ENCODE results near the gene TNFAIP8L2.

The TNFAIP8L2 gene

GRCh38 chr1:151156515-151156819 is at the start of gene TNFAIP8L2:
Gene TNFAIP8L2, plus strand, starts transcription at chr1:151156649. Its CDS starts 2,049 bp downstream, at chr1:151158698.
- peak; percentile 61 to 81 (median 62) for DNase-seq (ENCODE audit: low read depth in 3 of 3)

DNA sequence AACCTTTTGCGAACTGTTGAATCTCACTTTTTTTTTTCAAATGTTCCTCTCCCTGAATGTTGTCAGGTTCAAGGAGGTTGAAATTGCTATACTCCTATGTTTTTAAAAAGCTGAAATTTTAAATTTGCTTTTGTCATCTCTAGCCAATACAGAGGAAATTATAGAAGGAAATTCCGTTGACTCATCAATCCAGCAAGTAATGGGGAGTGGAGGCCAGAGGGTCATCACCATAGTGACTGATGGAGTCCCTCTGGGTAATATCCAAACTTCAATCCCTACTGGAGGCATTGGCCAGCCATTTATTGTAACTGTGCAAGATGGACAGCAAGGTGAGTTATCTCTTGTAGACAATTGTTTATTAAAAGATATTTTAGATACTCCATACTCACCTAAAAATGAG is 49.6 kb upstream of the TNFAIP8L2 start:
- DNase-seq (ENCODE audit: low read depth in 3 of 3) = no peak

GRCh38 chr1:151108331-151108730 is 48.1 kb upstream of the TNFAIP8L2 start:
- no peak for DNase-seq (ENCODE audit: low read depth in 3 of 3)

DNA sequence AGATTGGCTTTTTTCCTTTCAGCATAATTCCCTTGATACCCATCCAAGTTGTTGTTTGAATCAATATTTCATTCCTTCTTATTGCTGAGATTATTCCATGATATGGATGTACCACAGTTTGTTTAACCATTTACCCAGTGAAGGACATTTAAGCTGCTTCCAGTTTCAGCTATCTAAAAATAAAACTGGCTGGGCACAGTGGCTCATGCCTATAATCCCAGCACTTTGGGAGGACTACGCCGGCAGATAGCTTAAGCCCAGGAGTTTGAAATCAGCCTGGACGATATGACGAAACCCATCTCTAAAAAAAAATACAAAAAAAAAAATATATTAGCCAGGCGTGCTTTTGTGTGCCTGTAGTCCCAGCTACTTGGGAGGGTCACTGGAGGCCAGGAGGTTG is 42.6 kb upstream of the TNFAIP8L2 start:
- DNase-seq (ENCODE audit: low read depth in 3 of 3) = no peak

DNA sequence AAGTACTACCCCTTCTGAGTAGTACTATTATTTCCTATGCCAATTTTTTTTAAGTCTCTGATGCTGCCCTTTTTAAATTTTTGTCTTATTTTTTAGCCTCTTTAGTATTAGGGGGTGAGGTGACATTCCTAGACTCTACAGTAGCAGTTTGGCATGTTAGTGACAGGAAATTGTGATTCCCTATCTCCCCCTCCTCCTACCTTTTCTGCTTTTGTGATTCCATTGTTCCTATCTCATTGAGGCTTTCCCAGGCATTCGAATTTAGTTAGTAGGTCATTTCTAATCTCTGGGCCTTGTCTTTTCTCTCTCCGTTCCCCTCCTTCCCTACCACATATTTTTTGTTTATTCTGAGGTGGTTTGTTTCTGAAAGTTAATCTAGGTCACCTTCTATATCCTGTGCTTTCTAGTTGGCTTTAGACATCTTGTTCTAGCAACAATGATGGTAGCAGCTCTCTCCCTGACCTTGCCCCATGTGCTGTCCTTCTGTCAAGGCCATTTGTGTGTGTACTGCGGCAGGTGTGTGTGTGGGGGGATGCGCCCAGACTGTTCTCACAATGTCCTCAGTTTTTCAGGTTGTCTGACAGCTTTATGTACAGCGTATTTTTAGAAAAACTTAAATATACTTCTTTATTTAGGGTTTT is 31.6 kb upstream of the TNFAIP8L2 start:
- no peak for DNase-seq (ENCODE audit: low read depth in 3 of 3)

DNA sequence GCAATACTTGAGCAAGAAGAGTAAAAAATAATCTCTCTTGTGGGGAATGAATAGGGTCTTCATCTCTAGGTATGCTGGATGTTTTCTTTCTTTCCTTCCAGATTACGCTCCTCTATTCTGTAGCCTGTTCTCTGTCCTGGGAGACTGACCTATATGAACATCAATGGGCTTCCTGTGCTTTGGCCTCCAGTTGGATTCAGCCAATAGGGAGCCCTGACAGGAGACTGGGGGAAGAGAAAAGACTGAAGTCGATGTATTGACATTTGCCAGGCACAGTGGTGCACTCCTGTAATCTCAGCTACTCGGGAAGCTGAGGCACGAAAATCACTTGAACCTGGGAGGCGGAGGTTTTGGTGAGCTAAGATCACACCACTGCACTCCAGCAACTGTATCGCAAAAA is 27.6 kb upstream of the TNFAIP8L2 start:
- DNase-seq (ENCODE audit: low read depth in 3 of 3) = no peak

DNA sequence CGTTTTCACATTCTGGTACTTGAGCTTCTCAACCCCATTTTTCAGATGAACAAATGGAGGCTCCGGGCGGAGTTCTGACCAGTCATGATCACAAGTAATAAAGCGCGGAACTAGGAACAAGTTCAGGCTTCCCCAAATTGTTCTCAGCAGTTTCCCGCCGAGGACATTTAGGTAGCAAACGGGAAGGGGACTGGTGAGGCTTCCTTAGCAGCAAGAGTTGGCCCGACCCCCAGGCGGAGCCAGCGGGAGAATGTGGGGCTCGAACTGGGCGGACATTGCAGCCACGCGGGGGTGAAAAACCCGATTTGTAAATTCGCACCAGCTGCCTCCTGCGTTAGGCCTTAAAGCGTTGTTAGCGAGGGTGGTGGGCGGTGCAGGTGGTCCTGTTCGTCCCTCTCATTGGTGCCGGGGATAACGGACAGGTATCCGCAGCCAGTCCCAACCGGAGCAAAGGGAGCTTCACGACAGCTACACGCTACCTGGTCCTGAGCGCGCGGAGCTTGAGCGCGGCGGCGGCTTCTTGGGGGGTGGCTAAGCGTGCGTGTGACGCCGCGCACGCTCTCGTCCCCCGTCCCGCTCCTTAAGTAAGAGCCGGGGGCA is 25.4 kb upstream of the TNFAIP8L2 start:
- DNase-seq (ENCODE audit: low read depth in 3 of 3) = peak; percentile 69 to 85 (median 80)

DNA sequence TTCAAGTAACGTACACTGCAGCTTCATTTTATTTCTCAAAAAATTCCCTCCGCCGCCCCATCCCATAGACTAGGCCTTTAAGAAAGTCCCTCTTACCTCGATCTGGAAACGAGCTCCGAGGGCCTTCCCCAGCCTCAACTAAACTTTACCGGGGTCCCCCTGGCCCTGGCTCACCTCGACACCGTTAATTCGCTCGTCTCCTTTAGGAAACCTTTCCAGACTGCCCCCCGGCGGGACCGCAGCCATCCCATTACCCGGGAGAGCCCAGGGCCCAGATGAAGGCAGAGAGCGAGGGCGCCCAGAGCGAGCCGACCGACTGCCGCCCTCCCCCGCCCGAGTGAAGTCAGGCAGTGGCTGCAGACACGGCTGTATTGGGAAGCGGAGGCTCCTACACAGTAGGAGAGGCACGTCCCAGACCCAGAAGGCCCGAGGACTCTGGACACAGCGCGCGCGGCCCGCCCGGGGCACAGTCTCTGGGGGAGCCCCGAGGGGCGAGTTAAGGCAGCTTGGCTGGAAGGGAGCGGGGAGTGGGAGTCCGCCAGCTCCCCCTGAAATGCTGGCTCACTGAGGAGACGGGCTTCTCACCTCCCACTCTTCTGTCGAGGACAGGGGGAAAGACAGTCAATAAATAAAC is 24.6 kb upstream of the TNFAIP8L2 start:
- no peak for DNase-seq (ENCODE audit: low read depth in 3 of 3)

DNA sequence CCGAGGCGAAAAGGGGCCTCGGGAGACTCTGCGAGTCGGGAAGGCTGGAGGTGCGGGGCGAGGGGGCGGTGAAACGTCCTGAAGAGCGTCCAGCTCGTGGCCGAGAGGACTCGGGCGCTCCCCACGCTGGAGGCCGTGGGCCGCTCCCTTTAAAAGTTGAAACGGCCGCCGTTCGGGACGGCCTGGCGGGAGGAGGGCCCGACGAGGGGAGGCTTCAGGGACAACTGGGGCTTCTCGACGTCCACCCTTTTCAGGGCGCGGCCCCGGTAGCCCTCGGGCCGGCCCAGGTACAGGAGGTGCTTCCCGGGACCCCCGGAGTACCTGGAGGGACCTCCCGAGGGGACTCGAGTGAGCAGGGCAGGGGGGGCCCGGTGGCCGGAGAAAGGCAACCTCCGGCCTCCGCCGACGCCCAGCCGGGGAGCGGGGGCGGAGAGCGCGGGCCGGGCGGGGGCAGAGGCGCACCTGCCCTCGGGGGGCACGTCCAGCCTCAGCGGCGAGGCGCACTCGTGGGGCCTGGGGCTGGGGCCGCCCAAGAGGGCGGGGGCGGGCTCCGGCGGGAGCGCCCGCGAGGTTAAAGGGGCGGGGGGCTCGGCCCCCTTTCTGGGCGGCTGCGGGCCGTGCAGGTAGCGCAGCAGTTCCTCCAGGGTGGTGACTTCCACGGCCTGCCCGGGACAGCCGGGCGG is 24.0 kb upstream of the TNFAIP8L2 start:
- no peak for DNase-seq (ENCODE audit: low read depth in 3 of 3)

DNA sequence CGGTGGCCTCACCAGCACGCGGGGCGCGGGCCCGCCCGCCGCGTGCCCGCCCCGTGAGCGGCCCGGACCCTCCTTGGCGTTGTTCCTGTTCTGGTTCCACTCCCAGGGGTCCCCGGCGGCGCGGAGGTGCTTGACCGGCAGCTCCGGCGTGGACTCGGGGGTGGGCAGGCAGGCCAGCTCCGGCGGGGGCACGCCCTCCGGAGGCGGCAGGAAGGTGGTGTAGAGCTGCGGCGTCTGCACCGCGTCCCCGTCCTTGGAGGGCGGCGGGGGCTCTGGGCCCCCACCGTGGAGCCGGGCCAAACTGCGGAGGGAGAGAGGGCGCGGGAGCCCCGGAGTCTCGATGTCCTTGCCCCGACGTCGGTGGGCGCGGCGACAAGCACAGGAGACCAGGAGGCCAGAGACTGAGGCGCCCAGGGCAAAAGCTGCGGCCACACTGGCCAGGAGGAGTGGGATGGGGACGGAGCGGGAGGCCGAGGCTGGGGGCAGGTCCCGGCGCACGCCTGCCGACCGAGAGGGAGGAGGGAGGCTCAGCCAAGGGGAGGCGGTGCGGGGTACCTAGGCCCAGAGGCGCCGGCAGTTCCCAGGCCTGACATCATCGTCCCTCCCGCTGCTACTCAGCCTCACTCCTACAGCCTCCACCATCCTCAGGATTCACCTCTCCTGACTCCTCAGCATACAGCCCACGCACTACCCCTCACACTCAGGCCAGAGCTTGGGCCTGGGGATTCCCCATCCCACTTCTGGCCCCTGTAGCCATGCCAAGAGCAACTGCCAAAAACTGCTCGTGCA is 23.2 kb upstream of the TNFAIP8L2 start:
- DNase-seq (ENCODE audit: low read depth in 3 of 3) = no peak

- no peak for DNase-seq (ENCODE audit: low read depth in 3 of 3)
Observed at GRCh38 chr1:151134396-151134795, 22.1 kb upstream of the TNFAIP8L2 start.

GRCh38 chr1:151134991-151135390 is 21.5 kb upstream of the TNFAIP8L2 start:
- no peak for DNase-seq (ENCODE audit: low read depth in 3 of 3)

DNA sequence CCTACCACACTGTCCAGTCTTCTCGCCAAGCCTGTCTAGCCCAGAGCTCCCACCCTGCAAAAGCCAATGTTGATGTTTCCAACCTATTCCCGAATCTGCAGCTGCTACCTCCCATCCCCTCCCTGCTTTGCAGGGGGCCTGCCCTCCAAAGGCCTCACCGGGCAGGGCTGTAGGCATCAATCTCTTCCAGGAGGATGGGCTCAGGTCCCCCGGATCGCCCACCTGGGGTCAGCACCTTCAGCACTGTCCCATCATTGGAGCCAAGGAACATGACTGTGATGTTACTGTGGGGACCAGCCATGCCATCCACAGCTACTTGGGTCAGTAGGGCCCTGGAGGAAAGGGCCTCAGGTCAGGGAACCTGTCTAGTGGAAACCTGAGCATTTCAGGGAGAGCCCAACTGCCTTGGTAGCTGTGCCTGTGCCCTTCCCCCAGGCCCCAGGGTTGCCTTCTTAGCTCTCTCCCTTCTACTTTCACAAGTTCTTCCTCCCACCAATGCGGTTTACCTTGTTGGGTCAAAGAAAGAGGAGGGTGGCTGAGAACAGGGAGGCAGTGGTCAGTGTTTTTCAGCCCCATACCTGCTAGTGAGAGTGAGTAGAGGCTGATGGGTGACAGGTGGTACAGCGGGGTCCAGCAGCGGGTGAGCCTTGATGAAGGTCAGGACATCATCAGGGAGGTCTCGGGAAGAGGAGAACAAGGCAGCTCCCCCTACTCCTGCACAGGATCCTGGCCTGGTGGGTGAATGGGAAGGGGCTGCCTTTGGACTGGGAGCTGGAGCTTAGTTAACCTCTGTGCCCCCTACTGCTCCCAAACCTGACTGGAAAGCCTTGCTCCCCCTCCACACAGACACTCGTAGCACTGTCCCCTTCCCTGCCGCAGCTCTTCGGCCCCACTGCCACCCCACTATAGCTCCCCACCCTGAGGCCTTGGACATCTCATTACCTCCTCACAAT is 20.7 kb upstream of the TNFAIP8L2 start:
- no peak for DNase-seq (ENCODE audit: low read depth in 3 of 3)

GRCh38 chr1:151137789-151138188 is 18.7 kb upstream of the TNFAIP8L2 start:
- DNase-seq (ENCODE audit: low read depth in 3 of 3) = no peak

DNA sequence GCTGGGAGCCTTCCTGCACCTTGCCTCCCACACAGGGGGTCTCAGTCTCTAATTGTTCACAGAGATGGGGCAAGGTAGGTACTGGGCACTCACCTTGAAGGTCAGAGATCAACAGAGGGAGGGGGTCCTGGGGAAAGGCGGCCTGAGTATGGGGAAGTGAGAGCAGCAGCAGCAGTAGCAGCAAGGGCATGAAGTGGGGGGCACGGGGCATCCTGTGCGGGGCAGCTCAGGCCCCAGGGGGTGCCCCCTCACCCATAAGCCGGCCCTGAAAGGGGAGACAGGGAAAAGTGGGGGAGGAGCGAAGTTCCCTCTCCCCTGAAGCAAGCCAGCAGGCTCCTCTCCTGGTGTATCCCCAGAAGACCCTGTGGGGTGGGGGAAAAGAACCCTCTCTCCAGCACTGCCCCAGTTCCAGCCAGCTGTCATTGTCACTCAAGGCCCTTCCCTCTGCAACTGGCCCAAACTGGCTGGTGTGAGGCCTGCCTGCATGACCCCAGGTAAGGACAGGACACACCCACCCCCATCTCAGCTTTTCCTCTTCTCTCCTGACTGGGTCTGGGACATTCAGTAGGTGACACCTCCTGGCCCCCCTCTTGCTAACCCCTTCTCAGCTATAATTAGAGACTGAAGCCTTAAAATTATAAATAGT is 13.9 kb upstream of the TNFAIP8L2 start:
- no peak for DNase-seq (ENCODE audit: low read depth in 3 of 3)

DNA sequence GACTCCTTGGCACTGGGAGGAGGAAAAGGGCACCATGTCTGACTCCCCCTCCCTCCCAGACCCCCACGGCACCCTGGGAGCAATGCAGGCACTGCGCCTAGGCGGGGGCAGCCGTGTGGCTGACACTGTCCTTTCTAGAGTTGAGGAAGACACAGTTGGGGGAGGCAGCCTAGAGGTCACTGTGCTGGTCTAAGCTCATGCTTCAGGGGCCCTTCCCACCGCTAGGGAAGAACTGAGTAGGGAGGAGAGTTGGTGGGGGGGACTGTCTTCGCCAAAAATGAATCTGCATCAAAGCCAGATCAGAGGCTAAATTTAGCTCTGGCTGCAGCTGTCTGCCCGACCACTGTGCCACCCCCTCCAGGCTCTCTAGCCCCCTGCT is 13.4 kb upstream of the TNFAIP8L2 start:
- DNase-seq (ENCODE audit: low read depth in 3 of 3) = no peak

- DNase-seq (ENCODE audit: low read depth in 3 of 3) = no peak
Observed at GRCh38 chr1:151143986-151144385, 12.5 kb upstream of the TNFAIP8L2 start.

DNA sequence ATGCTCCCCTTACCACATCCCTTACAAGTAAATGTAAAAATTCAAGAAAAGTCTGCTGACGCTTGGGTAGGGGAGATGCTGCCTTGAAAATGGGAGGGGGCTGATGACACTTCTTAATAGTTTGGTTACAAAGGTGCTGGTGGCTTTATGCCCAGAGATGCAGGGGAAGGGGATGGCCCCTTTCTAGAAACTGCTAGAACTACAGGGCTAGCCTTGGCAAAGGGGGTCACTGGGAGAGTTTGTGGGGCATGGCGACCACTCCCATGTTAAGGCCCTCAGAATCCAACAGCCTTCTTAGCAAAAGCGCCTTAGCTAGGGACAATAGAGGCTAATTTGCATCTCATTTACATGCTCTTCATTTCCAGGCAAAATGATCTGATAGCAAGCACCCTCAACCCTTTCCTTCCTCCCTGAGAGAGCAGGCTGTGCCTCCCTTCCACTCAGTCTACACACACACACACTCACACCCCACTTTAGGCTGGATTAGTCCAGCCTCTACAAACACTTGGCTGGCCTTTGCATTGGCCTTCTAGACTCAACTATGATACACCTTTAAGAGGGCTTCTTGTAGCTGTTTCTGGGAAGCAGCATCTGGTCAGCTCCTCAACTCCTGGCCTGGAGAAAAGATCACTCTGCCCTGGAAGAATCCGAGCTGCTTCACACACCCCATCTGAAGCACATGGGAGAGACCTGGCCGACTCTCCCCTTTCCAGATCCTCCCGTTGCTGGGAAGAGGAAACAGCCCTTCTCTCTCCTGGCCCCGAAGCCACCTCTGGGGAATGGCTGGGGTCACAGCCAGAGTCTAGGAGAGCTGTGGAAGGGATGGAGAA is 11.8 kb upstream of the TNFAIP8L2 start:
- no peak for DNase-seq (ENCODE audit: low read depth in 3 of 3)

DNA sequence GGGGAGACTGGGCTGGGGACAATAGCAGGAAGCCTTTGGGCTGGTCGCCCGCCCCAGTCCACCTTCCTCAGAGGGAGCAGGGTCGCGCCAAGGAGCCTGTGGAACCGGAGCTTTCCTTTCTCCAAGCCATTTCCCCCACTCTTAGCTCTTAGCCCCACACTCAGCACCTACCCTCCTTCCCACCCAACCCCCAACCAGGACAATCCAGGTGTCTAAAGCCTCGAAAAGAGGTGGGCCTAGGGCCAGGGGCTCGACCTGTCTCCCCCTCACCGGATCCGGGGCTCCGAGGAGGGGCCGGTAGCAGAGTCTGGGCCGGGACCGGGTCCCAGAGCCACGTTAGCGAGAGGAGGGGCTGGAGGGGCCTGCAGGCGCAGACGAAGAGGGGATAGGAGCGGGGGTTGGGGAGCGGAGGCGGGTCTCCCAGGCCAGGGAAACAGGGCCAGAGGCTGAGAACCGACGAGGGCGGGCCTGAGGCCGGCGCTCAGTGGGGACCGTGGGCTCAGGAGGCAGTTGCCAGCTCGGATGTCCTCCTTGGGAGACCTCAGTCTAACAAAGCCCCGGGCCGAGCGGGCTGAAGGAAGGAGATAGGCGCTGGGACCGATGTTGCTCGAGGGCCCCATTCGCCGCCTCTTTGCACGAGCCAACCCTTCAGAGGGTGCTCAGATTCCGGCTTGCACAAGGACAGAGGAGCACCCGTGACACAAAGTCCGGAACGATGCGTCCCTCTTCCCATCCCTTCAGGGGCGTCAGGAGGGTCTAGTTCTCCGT is 11.0 kb upstream of the TNFAIP8L2 start:
- no peak for DNase-seq (ENCODE audit: low read depth in 3 of 3)
